Heart left ventricle (tissue), 13 donors: ENCODE data around the gene CXCL10.

Experiments used
- POLR2A ChIP-seq, 2 donors: fragments of 450-650 bp; IDR thresholded peaks; one replicate each; pipeline ENCODE4 v1.6.1; 2017; ENCODE audit warnings: antibody characterized with exemption in 2 of 2, mild to moderate bottlenecking in 2 of 2, moderate library complexity in 2 of 2
- TF ChIP-seq, protein P1 (sequence below), 12 donors: fragments of 200-600 bp; sonication (generic) in 4 of 12; IDR thresholded peaks; one replicate each; pipeline versions ENCODE4 v1.5.0 to v1.8.0; 2018 to 2022; ENCODE audit warnings: antibody characterized with exemption in 12 of 12, mild to moderate bottlenecking in 5 of 12
- donor health status: ischemic (EF 13 %, LVEDD 7.1; RV severe dilation, severe dysfunction).
- donor health status: DM: no; HTN: yes; CAD: no.
- donor health status: DM: no; HTN: no; CAD: no.
- donor health status: ischemic (EF 25% LVEDD 6.9; RV normal size, moderate dysfunction).
- donor health status: ischemic (EF 25% LVEDD 5.7; RV mildly dilated, moderate dysfunction).
- donor health status: ischemic (EF 35%, LVEDD 5.7; RV mildly dilated, moderate dysfunction).
- donor health status: nonischemic (EF 11% LVEDD 7.7; RV severe dilation, severe dysfunction).
- donor health status: DM: yes; HTN: yes; CAD: no.
- donor health status: PGD.
- donor health status: ischemic (EF 29% LVEDD 5.4; RV normal size, mild dysfunction).
- donor health status: nonischemic (EF 23%, LVEDD 6.1; RV moderate dilation, normal function).

- TF ChIP-seq, protein P1, sequence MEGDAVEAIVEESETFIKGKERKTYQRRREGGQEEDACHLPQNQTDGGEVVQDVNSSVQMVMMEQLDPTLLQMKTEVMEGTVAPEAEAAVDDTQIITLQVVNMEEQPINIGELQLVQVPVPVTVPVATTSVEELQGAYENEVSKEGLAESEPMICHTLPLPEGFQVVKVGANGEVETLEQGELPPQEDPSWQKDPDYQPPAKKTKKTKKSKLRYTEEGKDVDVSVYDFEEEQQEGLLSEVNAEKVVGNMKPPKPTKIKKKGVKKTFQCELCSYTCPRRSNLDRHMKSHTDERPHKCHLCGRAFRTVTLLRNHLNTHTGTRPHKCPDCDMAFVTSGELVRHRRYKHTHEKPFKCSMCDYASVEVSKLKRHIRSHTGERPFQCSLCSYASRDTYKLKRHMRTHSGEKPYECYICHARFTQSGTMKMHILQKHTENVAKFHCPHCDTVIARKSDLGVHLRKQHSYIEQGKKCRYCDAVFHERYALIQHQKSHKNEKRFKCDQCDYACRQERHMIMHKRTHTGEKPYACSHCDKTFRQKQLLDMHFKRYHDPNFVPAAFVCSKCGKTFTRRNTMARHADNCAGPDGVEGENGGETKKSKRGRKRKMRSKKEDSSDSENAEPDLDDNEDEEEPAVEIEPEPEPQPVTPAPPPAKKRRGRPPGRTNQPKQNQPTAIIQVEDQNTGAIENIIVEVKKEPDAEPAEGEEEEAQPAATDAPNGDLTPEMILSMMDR (IDR thresholded peaks at IDR 0.05): no peak
- no peak for TF ChIP-seq POLR2A (IDR thresholded peaks at IDR 0.05)
Observed at GRCh38 chr4:76007089-76007862, 16.0 kb downstream of the CXCL10 start, which contains the start of gene CXCL9.
